Stimulated activated CD8-positive, alpha-beta memory T cell treated with anti-CD3 and anti-CD28 coated beads, Interleukin-7, amount 100 ng/mL, for 24 hours (primary cell): ENCODE results near the gene OPA1.

Source experiments
- DNase-seq: peaks from one replicate; pipeline ENCODE4 v3.0.0-alpha.2; 2020; ENCODE audit warnings: low read depth

OPA1 gene

GRCh38 chr3:193592841-193593667, at the start of gene OPA1:
TSS of gene OPA1 (plus strand) at chr3:193593208. CDS start at chr3:193593378, 170 bp downstream.
- DNase-seq, result peak; percentile 85

GRCh38 chr3:193544289-193544688, 48.7 kb upstream of the OPA1 start:
- no peak for DNase-seq

- no peak for DNase-seq
Measured at GRCh38 chr3:193545304-193545703, 47.7 kb upstream of the OPA1 start.

GRCh38 chr3:193546129-193546528, 46.9 kb upstream of the OPA1 start:
- no peak for DNase-seq

GRCh38 chr3:193548406-193548805, 44.6 kb upstream of the OPA1 start:
- DNase-seq, result no peak

- no peak for DNase-seq
Measured at GRCh38 chr3:193552923-193553322, 40.1 kb upstream of the OPA1 start.

GRCh38 chr3:193553586-193553985, 39.4 kb upstream of the OPA1 start:
- DNase-seq, result no peak

- DNase-seq, result no peak
Measured at GRCh38 chr3:193554811-193555210, 38.2 kb upstream of the OPA1 start, which contains the start of gene ATP13A4. TSS of gene ATP13A4 (minus strand) at chr3:193554895. CDS start at chr3:193554799, 96 bp downstream.

GRCh38 chr3:193556841-193557240, 36.2 kb upstream of the OPA1 start:
- DNase-seq, result no peak

- no peak for DNase-seq
Measured at GRCh38 chr3:193559100-193559499, 33.9 kb upstream of the OPA1 start.

- no peak for DNase-seq
Measured at GRCh38 chr3:193560091-193560490, 32.9 kb upstream of the OPA1 start.

- DNase-seq, result no peak
Measured at GRCh38 chr3:193560870-193561269, 32.1 kb upstream of the OPA1 start.

GRCh38 chr3:193563426-193563825, 29.6 kb upstream of the OPA1 start:
- no peak for DNase-seq

GRCh38 chr3:193564012-193564411, 29.0 kb upstream of the OPA1 start:
- no peak for DNase-seq

- no peak for DNase-seq
Measured at GRCh38 chr3:193569119-193569518, 23.9 kb upstream of the OPA1 start.

GRCh38 chr3:193572426-193572908, 20.5 kb upstream of the OPA1 start:
- no peak for DNase-seq

- no peak for DNase-seq
Measured at GRCh38 chr3:193573403-193574191, 19.4 kb upstream of the OPA1 start.

- no peak for DNase-seq
Measured at GRCh38 chr3:193574488-193575070, 18.4 kb upstream of the OPA1 start.

- no peak for DNase-seq
Measured at GRCh38 chr3:193585530-193585929, 7.5 kb upstream of the OPA1 start.

- no peak for DNase-seq
Measured at GRCh38 chr3:193586526-193586925, 6.5 kb upstream of the OPA1 start.

- no peak for DNase-seq
Measured at GRCh38 chr3:193589129-193589528, 3.9 kb upstream of the OPA1 start.

GRCh38 chr3:193589616-193590015, 3.4 kb upstream of the OPA1 start:
- no peak for DNase-seq
